Brain microvascular endothelial cell (primary cell): ENCODE data around the gene SCYGR6.

ENCODE experiments used
- DNase-seq: peaks from one replicate; pipeline ENCODE4 v3.0.0-alpha.2; 2020
- H3K27ac ChIP-seq: fragments of 250-450 bp; sonication (Bioruptor Pico); 2 replicates; pipeline ENCODE4 v1.5.1; 2020; ENCODE audit warnings: mild to moderate bottlenecking, moderate library complexity
- H3K27me3 ChIP-seq: fragments of 250-450 bp; sonication (Bioruptor Pico); replicated peaks from 2 replicates; pipeline ENCODE4 v1.5.1; 2020; ENCODE audit warnings: mild to moderate bottlenecking
- H3K36me3 ChIP-seq: fragments of 250-450 bp; sonication (Bioruptor Pico); replicated peaks from 2 replicates; pipeline ENCODE4 v1.5.1; 2020; ENCODE audit warnings: mild to moderate bottlenecking
- H3K4me3 ChIP-seq: 2 replicates; pipeline ENCODE4 v1.5.1; 2011; ENCODE audit warnings: low read depth, mild to moderate bottlenecking, control low read depth, low read length, moderate library complexity
- in situ Hi-C: cut with HindIII; loops from 2 replicates; pipeline ENCODE4 v1.10.0; 2017; ENCODE audit warnings: low sequenced_read_pairs, low pct_ligation_motif_present
- TF ChIP-seq, protein P1 (sequence below): IDR thresholded peaks from 2 replicates; pipeline ENCODE4 v1.5.1; 2011; ENCODE audit warnings: low read depth, mild to moderate bottlenecking, moderate library complexity, low read length, control low read depth, inconsistent platforms; ENCODE audit errors: missing control alignments

SCYGR6 gene

DNA sequence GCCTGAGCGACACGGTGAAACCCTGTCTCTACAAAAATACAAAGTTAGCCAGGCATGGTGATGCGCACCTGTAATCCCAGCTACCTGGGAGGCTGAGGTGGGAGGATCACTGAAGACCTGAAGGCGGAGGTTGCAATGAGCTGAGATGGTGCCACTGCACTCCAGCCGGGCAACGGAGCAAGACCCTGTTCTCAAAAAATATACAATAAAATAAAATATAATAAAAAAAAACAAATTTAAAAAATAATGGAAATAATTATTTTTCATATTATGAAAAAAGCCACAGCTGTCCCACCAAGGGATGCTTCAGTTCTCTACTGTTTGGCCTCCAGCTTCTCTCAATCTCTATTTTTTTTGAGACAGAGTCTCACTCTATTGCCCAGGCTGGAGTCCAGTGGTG, 17.2 kb downstream of the SCYGR6 start:
- H3K36me3 ChIP-seq = no peaks in the 10 kb centered on the region
- no peak overlapping the region for H3K4me3 ChIP-seq
- H3K27me3 ChIP-seq = no peaks in the 10 kb centered on the region
- in situ Hi-C loops = no loop called here
- DNase-seq = no peak
- no peak overlapping the region for H3K27ac ChIP-seq
- TF ChIP-seq, protein P1, sequence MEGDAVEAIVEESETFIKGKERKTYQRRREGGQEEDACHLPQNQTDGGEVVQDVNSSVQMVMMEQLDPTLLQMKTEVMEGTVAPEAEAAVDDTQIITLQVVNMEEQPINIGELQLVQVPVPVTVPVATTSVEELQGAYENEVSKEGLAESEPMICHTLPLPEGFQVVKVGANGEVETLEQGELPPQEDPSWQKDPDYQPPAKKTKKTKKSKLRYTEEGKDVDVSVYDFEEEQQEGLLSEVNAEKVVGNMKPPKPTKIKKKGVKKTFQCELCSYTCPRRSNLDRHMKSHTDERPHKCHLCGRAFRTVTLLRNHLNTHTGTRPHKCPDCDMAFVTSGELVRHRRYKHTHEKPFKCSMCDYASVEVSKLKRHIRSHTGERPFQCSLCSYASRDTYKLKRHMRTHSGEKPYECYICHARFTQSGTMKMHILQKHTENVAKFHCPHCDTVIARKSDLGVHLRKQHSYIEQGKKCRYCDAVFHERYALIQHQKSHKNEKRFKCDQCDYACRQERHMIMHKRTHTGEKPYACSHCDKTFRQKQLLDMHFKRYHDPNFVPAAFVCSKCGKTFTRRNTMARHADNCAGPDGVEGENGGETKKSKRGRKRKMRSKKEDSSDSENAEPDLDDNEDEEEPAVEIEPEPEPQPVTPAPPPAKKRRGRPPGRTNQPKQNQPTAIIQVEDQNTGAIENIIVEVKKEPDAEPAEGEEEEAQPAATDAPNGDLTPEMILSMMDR = no peak

DNA sequence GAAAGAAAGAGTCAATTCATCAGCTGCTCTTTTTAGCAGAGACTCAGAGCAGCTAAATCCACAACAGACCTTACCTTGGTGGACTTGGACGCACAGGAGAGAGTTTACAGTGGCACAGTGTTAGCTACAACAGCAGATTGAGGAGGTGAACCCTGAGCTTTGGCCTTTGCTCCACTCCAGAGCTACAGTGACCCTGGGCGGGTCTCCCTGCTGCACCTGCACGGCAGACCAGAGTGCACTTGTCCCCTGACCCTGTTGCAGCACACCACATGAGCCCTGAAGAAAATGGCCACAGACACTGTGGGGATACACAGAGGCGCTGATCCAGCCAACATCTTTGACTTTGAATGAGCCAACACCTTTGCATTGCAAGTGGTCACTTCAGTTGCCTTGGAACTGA, 17.7 kb downstream of the SCYGR6 start:
- in situ Hi-C loops = no loop called here
- DNase-seq = no peak

DNA sequence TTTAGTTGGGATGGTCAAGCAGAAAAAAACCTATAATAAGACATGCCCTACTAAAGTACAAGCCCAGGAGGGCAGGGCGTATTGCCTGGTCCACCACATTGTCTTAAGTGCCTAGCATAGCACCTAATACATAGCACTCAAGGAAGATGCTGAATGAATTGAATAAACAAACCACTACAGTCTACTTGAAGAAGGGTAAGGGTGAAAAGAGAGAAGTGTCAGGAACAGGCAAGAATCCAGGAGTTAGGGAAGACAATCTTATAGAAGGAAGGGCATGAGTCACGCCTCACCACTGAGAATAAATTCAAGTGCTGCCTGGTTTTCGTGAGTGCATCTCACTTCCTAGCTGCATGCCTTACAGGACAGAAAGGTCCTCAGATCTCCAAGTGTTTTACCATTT, 20.6 kb downstream of the SCYGR6 start:
- H3K27ac ChIP-seq = no peak overlapping the region
- in situ Hi-C loops = no loop called here
- TF ChIP-seq, protein P1 = no peak
- no peak overlapping the region for H3K4me3 ChIP-seq
- H3K27me3 ChIP-seq = no peaks in the 10 kb centered on the region
- DNase-seq = no peak
- no peaks in the 10 kb centered on the region for H3K36me3 ChIP-seq

More for the DNA sequence above, 17.7 kb downstream of the SCYGR6 start:
- Histone ChIP-seq H3K4me3 (no peak overlapping the region), H3K36me3 (no peaks in the 10 kb centered on the region), H3K27ac (no peak overlapping the region), H3K27me3 (no peaks in the 10 kb centered on the region)
- TF ChIP-seq, protein P1 = no peak

DNA sequence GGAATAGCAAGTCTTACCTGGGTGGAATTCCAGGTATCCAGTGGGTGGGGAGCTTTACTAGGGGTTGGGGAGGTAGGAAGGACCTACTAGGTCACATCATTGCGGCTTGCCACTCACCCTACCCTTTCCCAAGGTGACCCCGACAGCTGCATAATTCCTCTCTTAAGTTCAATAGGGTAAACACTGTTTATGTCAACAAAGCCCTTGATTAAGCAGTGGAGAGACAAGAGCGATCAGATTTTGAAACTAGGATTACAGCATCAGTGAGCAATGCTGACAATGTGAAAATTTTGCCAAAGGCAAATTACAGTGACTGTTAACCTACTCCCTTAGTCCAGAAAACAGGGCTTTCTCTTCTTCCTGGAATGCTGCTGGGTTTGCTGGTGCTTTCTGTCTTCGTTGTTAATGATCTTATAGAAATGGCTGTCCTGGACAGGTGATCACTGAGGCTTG, 21.3 kb downstream of the SCYGR6 start:
- H3K27ac ChIP-seq = no peak overlapping the region
- no peaks in the 10 kb centered on the region for H3K27me3 ChIP-seq
- DNase-seq = no peak
- no peak overlapping the region for H3K4me3 ChIP-seq
- TF ChIP-seq, protein P1 = no peak
- in situ Hi-C loops = no loop called here
- H3K36me3 ChIP-seq = no peaks in the 10 kb centered on the region

DNA sequence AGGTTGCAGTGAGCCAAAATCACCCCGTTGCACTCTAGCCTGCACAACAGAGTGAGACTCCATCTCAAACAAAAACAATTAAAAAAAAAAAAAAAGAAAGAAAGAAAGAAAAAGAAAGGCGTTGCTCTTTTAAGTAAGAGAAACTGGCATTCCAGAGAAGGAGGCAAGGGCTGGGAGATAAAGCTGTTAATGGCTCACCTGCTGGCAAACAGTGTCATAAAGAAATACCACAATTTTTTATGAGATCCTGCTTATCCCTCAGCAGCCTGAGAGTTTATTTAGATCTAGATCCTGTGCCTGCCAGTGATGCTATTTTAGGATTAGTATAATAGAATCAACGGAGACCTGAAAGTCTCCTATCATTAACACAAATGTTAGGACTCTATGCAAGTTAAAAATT, 23.0 kb downstream of the SCYGR6 start:
- Histone ChIP-seq H3K4me3 (no peak overlapping the region), H3K27ac (no peak overlapping the region), H3K27me3 (no peaks in the 10 kb centered on the region), H3K36me3 (no peaks in the 10 kb centered on the region)
- in situ Hi-C loops = no loop called here
- TF ChIP-seq, protein P1 = no peak
- DNase-seq = no peak

DNA sequence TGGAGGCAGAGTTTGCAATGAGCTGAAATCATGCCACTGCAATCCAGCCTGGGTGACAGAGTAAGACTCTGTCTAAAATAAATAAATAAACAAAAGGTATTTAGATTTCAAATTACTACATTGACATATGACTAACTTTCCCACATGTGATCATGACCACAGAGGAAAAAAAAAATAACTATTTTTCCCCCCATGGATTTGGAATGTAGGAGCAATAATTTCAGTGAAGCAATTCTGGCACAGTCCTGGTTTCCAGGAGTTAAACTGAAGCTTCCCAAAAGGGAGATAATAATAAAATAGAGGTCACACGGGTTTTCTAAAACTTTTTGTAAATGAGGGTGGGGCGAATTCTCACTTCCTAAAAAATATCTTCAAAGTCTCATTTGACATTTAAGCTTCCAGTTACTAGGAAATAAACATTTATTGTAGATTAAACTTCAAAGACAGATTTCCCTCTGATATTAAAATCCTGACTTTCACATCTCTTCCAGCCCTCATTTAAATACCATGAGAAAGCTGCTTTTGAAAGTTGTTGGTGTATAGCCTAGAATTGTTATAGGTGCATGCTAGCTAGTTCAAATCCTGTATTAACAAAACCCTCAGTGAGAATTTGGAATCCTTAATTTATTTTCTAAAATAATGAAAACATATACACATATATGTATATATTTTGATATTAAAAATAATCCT, 27.4 kb downstream of the SCYGR6 start:
- TF ChIP-seq, protein P1 = no peak
- H3K27ac ChIP-seq = no peak overlapping the region
- no peaks in the 10 kb centered on the region for H3K27me3 ChIP-seq
- DNase-seq = no peak
- no peak overlapping the region for H3K4me3 ChIP-seq
- no peaks in the 10 kb centered on the region for H3K36me3 ChIP-seq
- in situ Hi-C loops = no loop called here
